WI38 (cell line): ENCODE results near the gene ELOVL6.

Experiments used
- H3K4me3 ChIP-seq: 2 replicates; pipeline ENCODE4 v1.5.1; 2011; ENCODE audit warnings: low read depth, mild to moderate bottlenecking, control low read depth, low read length
- TF ChIP-seq, protein P1 (sequence below): IDR thresholded peaks from 2 replicates; pipeline ENCODE4 v1.5.1; 2012; ENCODE audit warnings: low read depth, mild to moderate bottlenecking, control low read depth, low read length

Gene ELOVL6

DNA sequence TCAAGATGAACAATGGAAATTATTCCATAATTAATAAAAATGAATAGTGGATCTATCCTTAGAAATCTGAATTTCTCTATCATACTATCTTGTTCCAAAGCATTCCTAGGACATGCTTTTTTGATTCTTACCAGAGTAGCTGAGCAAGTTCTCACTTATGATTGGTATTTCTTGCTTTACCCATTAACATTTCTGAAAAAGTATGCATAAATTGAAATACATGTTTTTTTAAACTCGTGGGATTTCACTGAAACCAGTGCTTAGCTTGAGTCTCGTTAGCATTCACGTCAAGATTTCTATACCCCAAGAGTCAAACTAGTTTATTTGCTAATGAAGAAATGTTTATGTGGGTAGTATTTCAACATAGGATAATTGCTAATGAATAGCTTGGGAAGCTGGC is 89.0 kb downstream of the ELOVL6 start:
- TF ChIP-seq, protein P1, sequence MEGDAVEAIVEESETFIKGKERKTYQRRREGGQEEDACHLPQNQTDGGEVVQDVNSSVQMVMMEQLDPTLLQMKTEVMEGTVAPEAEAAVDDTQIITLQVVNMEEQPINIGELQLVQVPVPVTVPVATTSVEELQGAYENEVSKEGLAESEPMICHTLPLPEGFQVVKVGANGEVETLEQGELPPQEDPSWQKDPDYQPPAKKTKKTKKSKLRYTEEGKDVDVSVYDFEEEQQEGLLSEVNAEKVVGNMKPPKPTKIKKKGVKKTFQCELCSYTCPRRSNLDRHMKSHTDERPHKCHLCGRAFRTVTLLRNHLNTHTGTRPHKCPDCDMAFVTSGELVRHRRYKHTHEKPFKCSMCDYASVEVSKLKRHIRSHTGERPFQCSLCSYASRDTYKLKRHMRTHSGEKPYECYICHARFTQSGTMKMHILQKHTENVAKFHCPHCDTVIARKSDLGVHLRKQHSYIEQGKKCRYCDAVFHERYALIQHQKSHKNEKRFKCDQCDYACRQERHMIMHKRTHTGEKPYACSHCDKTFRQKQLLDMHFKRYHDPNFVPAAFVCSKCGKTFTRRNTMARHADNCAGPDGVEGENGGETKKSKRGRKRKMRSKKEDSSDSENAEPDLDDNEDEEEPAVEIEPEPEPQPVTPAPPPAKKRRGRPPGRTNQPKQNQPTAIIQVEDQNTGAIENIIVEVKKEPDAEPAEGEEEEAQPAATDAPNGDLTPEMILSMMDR = no peak
- H3K4me3 ChIP-seq = no peak overlapping the region

DNA sequence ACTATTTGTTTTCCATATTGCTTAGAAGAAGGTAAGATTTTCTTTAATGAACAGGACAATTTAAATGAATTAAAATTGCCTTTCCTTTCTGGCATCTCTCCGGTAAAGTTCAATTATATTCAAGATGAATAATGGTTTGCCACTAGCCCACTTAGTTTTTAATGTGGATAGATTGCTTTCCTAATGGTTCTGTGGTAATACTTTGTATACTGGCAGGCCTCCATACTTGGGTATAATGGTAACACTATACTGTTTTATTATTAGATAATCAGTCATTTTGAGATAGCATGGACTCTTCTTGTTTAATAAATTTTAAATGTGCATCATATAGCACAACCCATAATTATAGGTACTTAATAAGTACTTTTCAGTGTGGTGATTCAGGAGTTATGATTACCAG is 89.5 kb downstream of the ELOVL6 start:
- H3K4me3 ChIP-seq = no peak overlapping the region
- TF ChIP-seq, protein P1 = no peak

DNA sequence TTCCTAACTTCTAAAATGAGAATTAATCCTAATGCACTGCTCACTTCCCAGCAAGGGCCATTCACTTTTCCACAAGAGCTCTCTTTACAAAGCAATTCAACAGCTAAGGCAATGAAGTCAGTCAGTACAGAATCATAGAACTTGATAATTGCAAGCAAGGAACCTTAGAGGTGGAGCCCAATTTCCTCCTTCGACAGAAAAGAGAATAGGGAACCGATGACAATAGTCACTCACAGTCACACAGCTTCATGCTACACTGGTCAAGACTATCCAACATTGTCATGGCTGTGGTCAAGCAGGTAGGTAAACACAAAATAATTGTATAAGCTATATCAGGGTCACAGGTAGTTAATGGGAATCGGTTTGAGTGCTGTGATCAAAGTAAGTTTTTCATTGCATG is 90.0 kb downstream of the ELOVL6 start:
- H3K4me3 ChIP-seq = no peak overlapping the region
- TF ChIP-seq, protein P1 = no peak

DNA sequence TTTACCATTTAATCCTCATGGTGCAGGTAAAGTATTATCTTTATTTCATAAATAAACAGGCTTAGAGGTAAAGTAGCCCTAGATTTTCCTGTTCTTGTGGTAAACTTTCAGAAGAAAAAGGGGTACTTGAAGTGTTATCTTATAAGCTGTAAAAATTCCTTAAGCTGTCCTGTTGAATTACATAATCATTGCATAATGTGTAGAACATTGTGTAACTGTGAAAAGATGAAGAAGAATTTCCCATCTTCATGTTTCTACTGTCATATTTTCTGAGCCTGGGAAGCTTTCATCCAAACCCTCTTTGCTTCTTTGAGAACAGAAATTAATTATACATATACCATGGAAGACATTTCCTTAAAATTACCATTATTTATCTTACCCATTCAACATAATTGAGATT is 90.5 kb downstream of the ELOVL6 start:
- TF ChIP-seq, protein P1 = no peak
- H3K4me3 ChIP-seq = no peak overlapping the region

DNA sequence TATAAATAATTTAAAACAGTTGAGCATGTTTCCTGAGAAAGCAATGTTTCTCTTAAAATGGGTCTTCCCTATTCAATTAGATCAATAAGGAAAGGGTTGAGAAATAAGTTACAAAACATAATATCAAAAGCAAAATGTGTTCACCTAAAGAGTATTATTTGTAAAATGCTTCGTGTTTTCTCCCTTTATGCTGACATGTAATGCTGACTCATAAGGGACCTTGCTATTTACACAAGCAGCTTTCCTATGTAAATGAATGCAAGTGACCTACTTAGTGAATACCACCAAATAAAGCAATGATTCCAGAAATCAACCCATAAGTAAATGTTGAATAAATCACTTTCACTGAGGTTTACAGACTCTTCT is 91.5 kb downstream of the ELOVL6 start:
- no peak overlapping the region for H3K4me3 ChIP-seq
- TF ChIP-seq, protein P1 = no peak

DNA sequence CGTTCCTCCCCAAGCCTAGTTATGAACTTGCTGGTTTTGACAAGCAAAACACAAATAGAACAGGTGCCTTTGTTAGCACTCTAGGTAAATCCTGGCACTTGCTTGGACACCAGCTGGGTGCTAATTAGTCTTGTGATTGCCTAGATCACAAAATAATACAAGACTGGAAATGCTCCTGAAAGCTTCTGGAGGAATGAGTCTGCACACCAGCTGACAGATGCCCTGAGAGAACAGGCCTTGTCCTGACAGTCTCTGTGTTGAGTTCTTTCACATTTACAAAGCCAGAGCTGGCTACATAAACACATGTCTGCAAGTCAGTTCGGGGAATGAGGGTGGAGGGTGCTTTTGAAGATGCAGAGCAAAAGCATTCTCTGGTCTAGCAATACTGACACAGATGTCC is 93.8 kb downstream of the ELOVL6 start:
- no peak overlapping the region for H3K4me3 ChIP-seq
- TF ChIP-seq, protein P1 = no peak

DNA sequence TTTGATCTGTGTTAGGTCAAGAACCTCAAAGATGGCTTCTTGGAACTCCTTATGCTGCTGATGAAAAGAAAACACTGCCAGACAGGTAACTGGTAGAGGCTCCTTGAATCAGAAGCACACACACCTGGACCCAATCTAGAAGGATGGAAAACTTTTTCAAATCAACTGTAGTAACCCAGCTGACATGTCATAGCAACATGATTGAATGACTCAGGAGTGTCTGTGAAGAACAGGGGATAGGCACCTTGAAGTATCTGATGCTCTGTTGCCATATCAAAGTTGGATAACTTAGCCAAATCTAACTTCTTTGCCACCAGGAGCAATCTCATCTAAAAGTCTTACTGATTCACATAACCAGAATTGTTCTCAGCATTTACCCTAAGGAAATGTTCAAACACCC is 98.8 kb downstream of the ELOVL6 start:
- no peak overlapping the region for H3K4me3 ChIP-seq
- TF ChIP-seq, protein P1 = no peak

DNA sequence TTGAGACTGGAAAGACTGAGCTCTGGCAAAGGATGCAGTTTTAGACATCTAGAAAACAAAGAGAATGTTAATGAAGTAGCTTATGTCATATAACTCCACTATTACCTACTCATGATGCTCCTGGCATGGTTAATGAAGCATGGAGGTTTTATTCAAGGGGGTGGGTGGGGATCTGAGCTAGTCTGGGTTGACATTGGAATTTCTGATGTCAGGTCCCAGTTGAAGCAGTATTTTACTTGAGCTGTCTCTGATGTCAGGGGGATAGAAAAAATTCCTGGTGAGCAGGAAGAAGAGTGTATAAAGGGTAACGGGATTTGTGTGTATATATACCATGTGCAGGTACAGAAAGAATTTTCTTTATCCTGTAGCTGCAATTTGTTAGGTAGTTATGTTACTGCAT is 102.0 kb downstream of the ELOVL6 start:
- TF ChIP-seq, protein P1 = no peak
- H3K4me3 ChIP-seq = no peak overlapping the region
